Neural cell (in vitro differentiated cells): ENCODE measurements around the gene ALOXE3. TPM values are rescaled to one million over a fixed set of nuclear protein-coding genes. Genes with fewer than 3 reads are reported as not detected.
A peak's percentile ranks its signal among the peaks of the same experiment; 100 is the strongest.

ENCODE experiments used
- H2AFZ ChIP-seq: fragments of 200-600, 300-800 bp; sonication (generic), shearing (Covaris generic); 2 replicates; pipeline ENCODE4 v1.6.0; 2014; ENCODE audit warnings: low read depth, mild to moderate bottlenecking, antibody characterized with exemption, low read length, moderate library complexity
- H3F3A ChIP-seq: fragments of 200-600 bp; shearing (Covaris generic); 2 replicates; pipeline ENCODE4 v1.6.1; 2016; ENCODE audit warnings: mild to moderate bottlenecking, moderate library complexity, mixed read lengths, antibody characterized with exemption, low read length; ENCODE audit not compliant: insufficient read depth, poor library complexity, severe bottlenecking
- H3K27ac ChIP-seq: fragments of 200-600, 300-800 bp; sonication (generic), shearing (Covaris generic); 2 replicates; pipeline ENCODE4 v1.5.1; 2014; ENCODE audit warnings: mild to moderate bottlenecking, low read length, moderate library complexity
- H3K27me3 ChIP-seq: fragments of 300-800, 200-600 bp; sonication (generic), shearing (Covaris generic); 2 replicates; pipeline ENCODE4 v1.6.0; 2014; ENCODE audit warnings: mild to moderate bottlenecking, low read depth, low read length, moderate library complexity; ENCODE audit not compliant: insufficient read depth
- H3K36me3 ChIP-seq: fragments of 300-800, 200-600 bp; sonication (generic), shearing (Covaris generic); 2 replicates; pipeline ENCODE4 v1.5.1; 2014; ENCODE audit warnings: mild to moderate bottlenecking, antibody characterized with exemption, low read length, moderate library complexity; ENCODE audit not compliant: insufficient read depth
- H3K4me2 ChIP-seq: fragments of 300-800, 200-600 bp; sonication (generic), shearing (Covaris generic); 2 replicates; pipeline ENCODE4 v1.6.0; 2014; ENCODE audit warnings: mild to moderate bottlenecking, low read length
- H3K4me3 ChIP-seq: fragments of 300-800, 200-600 bp; sonication (generic), shearing (Covaris generic); 2 replicates; pipeline ENCODE4 v1.5.1; 2014; ENCODE audit warnings: mild to moderate bottlenecking, low read length, moderate library complexity
- H3K79me2 ChIP-seq: fragments of 200-600 bp; shearing (Covaris generic); replicated peaks from 2 replicates; pipeline ENCODE4 v1.6.0; 2014; ENCODE audit warnings: mild to moderate bottlenecking, low read length, moderate library complexity; ENCODE audit not compliant: insufficient read depth
- H3K9ac ChIP-seq: fragments of 300-800, 200-600 bp; sonication (generic), shearing (Covaris generic); 2 replicates; pipeline ENCODE4 v1.6.1; 2016; ENCODE audit warnings: mild to moderate bottlenecking, low read length, mixed read lengths
- H3K9me2 ChIP-seq: fragments of 200-600 bp; shearing (Covaris generic); 2 replicates; pipeline ENCODE4 v1.6.1; 2016; ENCODE audit warnings: mild to moderate bottlenecking, low read length, mixed read lengths; ENCODE audit not compliant: insufficient read depth
- H3K9me3 ChIP-seq: fragments of 200-600, 300-800 bp; sonication (generic), shearing (Covaris generic); 2 replicates; pipeline ENCODE4 v1.6.1; 2016; ENCODE audit warnings: mild to moderate bottlenecking, mixed run types, low read length, moderate library complexity, mixed read lengths
- H4K20me1 ChIP-seq: fragments of 200-600 bp; shearing (Covaris generic); 2 replicates; pipeline ENCODE4 v1.6.1; 2016; ENCODE audit warnings: mild to moderate bottlenecking, mixed run types; ENCODE audit not compliant: insufficient read depth
- EP300 ChIP-seq: fragments of 450-650 bp; conservative IDR thresholded peaks from 2 replicates; pipeline ENCODE4 v1.6.1; 2014; ENCODE audit warnings: antibody characterized with exemption, mild to moderate bottlenecking, moderate library complexity; ENCODE audit not compliant: poor library complexity, severe bottlenecking
- EZH2 ChIP-seq: fragments of 200-600, 300-800 bp; shearing (Covaris generic), sonication (generic); IDR thresholded peaks from 2 replicates; pipeline ENCODE4 v1.6.1; 2014; ENCODE audit warnings: antibody characterized with exemption, low read length, borderline replicate concordance, mild to moderate bottlenecking; ENCODE audit not compliant: insufficient read depth, poor library complexity, severe bottlenecking
- MXI1 ChIP-seq: fragments of 450-650 bp; conservative IDR thresholded peaks from 2 replicates; pipeline ENCODE4 v1.6.1; 2014; ENCODE audit warnings: antibody characterized with exemption, mild to moderate bottlenecking; ENCODE audit not compliant: poor library complexity, severe bottlenecking
- POLR2AphosphoS5 ChIP-seq: IDR thresholded peaks from 2 replicates; pipeline ENCODE4 v1.6.1; 2012
- RAD21 ChIP-seq: fragments of 450-650 bp; conservative IDR thresholded peaks from 2 replicates; pipeline ENCODE4 v1.6.1; 2014; ENCODE audit warnings: antibody characterized with exemption, mild to moderate bottlenecking, moderate library complexity
- SMC3 ChIP-seq: fragments of 450-650 bp; conservative IDR thresholded peaks from 2 replicates; pipeline ENCODE4 v1.6.1; 2014; ENCODE audit warnings: antibody characterized with exemption, mild to moderate bottlenecking, moderate library complexity; ENCODE audit not compliant: poor library complexity
- TAF1 ChIP-seq: IDR thresholded peaks from 2 replicates; pipeline ENCODE4 v1.6.1; 2012; ENCODE audit warnings: low read depth
- polyA minus RNA-seq: library from RNA; depleted of rRNA, polyadenylated mRNA; stranded (reverse); fragments of >200 nt; gene quantifications from 2 replicates; pipeline ENCODE4 v1.2.3, GENCODE V29; 2014
- polyA plus RNA-seq: library from polyadenylated mRNA; depleted of rRNA; stranded (reverse); fragments of >200 nt; gene quantifications from 2 replicates; pipeline ENCODE4 v1.2.3, GENCODE V29; 2014
- TF ChIP-seq, protein P1 (sequence below): fragments of 450-650 bp; IDR thresholded peaks from 2 replicates; pipeline ENCODE4 v1.5.1; 2014; ENCODE audit warnings: antibody characterized with exemption, mild to moderate bottlenecking, moderate library complexity; ENCODE audit not compliant: poor library complexity, severe bottlenecking
- TF ChIP-seq, protein P2 (sequence below): IDR thresholded peaks from 2 replicates; pipeline ENCODE4 v1.6.1; 2012; ENCODE audit warnings: borderline replicate concordance

The ALOXE3 gene
- polyA plus RNA-seq (0.77 and 1.6 TPM in 2 replicates), polyA minus RNA-seq (0.73 and 0.81 TPM in 2 replicates)

DNA sequence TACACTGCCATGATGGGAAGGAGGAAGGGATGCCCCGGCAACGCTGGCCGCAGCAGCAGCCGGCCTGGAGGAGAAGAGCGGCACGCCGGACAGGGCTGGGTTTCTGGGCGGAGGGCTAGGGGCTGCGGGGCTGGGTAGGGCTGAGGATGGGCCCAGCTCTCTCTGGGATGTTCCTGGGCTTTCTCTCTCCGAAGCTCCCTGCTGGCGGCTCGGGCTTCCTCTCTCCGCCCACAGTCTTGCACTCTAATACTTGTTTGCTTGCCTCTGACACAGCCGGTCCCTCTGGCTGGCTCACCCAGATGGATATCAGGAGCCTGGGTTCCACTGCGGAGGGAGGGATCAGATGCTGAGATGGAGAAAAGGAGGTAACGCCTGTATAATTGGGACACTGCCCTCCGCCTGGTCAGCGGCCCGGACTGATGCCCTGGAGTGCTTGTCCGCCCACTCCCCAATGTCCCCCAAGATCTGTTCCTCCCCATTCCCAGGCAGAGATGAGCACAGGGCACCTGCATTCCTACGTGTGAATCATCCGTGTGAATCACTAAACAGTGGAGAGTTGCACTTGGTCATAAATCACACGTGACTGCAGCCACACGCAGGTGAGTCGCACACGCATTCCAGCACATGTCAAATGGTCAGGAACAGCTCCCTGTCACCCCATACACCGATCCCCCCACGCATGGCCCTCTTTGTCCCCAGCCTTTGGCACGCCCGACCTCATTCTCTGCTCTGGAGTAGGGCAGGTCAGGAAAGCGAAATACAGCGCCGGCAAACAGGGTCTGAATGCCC is at the start of gene ALOXE3:
TSS of gene ALOXE3 (minus strand) at position 535 of the 789 bp plus-strand sequence. CDS start at position 11, 524 bp downstream.
- peak within 1 kb of the TSS; percentile 79 for H3K27ac ChIP-seq
- no peaks in the 10 kb centered on the region for H3K36me3 ChIP-seq
- peaks cover 12% of the 10 kb centered on the region for H3F3A ChIP-seq
- peak within 1 kb of the TSS; percentile 90 for H2AFZ ChIP-seq
- H4K20me1 ChIP-seq = peaks cover 6% of the 10 kb centered on the region
- peak within 1 kb of the TSS; percentile 80 for H3K9ac ChIP-seq
- no peak for TF ChIP-seq TAF1
- TF ChIP-seq, protein P1, sequence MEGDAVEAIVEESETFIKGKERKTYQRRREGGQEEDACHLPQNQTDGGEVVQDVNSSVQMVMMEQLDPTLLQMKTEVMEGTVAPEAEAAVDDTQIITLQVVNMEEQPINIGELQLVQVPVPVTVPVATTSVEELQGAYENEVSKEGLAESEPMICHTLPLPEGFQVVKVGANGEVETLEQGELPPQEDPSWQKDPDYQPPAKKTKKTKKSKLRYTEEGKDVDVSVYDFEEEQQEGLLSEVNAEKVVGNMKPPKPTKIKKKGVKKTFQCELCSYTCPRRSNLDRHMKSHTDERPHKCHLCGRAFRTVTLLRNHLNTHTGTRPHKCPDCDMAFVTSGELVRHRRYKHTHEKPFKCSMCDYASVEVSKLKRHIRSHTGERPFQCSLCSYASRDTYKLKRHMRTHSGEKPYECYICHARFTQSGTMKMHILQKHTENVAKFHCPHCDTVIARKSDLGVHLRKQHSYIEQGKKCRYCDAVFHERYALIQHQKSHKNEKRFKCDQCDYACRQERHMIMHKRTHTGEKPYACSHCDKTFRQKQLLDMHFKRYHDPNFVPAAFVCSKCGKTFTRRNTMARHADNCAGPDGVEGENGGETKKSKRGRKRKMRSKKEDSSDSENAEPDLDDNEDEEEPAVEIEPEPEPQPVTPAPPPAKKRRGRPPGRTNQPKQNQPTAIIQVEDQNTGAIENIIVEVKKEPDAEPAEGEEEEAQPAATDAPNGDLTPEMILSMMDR = no peak
- TF ChIP-seq, protein P2, sequence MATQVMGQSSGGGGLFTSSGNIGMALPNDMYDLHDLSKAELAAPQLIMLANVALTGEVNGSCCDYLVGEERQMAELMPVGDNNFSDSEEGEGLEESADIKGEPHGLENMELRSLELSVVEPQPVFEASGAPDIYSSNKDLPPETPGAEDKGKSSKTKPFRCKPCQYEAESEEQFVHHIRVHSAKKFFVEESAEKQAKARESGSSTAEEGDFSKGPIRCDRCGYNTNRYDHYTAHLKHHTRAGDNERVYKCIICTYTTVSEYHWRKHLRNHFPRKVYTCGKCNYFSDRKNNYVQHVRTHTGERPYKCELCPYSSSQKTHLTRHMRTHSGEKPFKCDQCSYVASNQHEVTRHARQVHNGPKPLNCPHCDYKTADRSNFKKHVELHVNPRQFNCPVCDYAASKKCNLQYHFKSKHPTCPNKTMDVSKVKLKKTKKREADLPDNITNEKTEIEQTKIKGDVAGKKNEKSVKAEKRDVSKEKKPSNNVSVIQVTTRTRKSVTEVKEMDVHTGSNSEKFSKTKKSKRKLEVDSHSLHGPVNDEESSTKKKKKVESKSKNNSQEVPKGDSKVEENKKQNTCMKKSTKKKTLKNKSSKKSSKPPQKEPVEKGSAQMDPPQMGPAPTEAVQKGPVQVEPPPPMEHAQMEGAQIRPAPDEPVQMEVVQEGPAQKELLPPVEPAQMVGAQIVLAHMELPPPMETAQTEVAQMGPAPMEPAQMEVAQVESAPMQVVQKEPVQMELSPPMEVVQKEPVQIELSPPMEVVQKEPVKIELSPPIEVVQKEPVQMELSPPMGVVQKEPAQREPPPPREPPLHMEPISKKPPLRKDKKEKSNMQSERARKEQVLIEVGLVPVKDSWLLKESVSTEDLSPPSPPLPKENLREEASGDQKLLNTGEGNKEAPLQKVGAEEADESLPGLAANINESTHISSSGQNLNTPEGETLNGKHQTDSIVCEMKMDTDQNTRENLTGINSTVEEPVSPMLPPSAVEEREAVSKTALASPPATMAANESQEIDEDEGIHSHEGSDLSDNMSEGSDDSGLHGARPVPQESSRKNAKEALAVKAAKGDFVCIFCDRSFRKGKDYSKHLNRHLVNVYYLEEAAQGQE = no peak
- TF ChIP-seq MXI1 = peak; percentile 75
- no peak for TF ChIP-seq SMC3
- no peaks in the 10 kb centered on the region for H3K79me2 ChIP-seq
- no peaks in the 10 kb centered on the region for H3K9me3 ChIP-seq
- peak within 1 kb of the TSS; percentile 91 for H3K4me2 ChIP-seq
- no peaks in the 10 kb centered on the region for H3K9me2 ChIP-seq
- peaks cover 58% of the 10 kb centered on the region for H3K27me3 ChIP-seq
- peak within 1 kb of the TSS; percentile 88 for H3K4me3 ChIP-seq

DNA sequence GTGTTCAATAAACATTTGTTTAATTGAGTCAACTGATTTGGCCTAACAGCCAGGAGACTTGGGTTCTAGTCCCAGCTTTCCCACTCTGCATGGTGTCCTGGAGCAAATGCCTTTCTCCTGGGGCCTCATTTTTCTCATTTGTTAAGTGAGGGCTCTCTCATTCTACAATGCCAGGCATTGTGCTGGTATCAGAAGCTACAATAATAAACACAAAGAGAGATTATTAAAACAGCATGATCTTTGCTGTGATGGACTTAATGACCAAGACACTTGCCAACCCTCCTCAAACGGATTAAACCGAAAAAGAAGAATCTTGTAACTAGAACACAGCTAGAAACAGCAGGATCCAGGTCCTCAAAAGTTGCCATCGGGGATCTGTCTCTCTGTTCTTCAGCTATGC is 49.2 kb upstream of the ALOXE3 start:
- H3K9me3 ChIP-seq = no peaks in the 10 kb centered on the region
- H3K27me3 ChIP-seq = no peaks in the 10 kb centered on the region
- H2AFZ ChIP-seq = no peak overlapping the region
- no peak for TF ChIP-seq RAD21
- TF ChIP-seq, protein P1 = no peak
- TF ChIP-seq, protein P2 = no peak
- no peak for TF ChIP-seq EP300
- TF ChIP-seq MXI1 = no peak
- no peak for TF ChIP-seq TAF1
- no peak for TF ChIP-seq EZH2
- TF ChIP-seq POLR2AphosphoS5 = no peak
- TF ChIP-seq SMC3 = no peak
- H3K27ac ChIP-seq = no peak overlapping the region
- no peaks in the 10 kb centered on the region for H3F3A ChIP-seq
- peaks cover 7% of the 10 kb centered on the region for H3K79me2 ChIP-seq
- H3K9ac ChIP-seq = no peak overlapping the region
- H3K36me3 ChIP-seq = no peaks in the 10 kb centered on the region
- no peak overlapping the region for H3K4me3 ChIP-seq
- H3K4me2 ChIP-seq = no peak overlapping the region
- no peaks in the 10 kb centered on the region for H4K20me1 ChIP-seq
- H3K9me2 ChIP-seq = no peaks in the 10 kb centered on the region
